Thyroid gland (tissue), 4 donors: ENCODE data around the gene SPDEF.

Source experiments
- CTCF ChIP-seq, 6 experiments: fragments of 200-600 bp in 3 of 6; fragments of 450-650 bp in 3 of 6; sonication (generic) in 3 of 6; IDR thresholded peaks; one replicate each; pipeline ENCODE4 v1.5.1; 2016 to 2019; ENCODE audit warnings: antibody characterized with exemption in 6 of 6, mild to moderate bottlenecking in 2 of 6, inconsistent platforms in 1 of 6, moderate library complexity in 1 of 6
- POLR2A ChIP-seq, 2 donors: fragments of 450-650 bp; IDR thresholded peaks; one replicate each; pipeline ENCODE4 v1.6.1; 2017; ENCODE audit warnings: antibody characterized with exemption in 2 of 2, mild to moderate bottlenecking in 2 of 2, moderate library complexity in 1 of 2

DNA sequence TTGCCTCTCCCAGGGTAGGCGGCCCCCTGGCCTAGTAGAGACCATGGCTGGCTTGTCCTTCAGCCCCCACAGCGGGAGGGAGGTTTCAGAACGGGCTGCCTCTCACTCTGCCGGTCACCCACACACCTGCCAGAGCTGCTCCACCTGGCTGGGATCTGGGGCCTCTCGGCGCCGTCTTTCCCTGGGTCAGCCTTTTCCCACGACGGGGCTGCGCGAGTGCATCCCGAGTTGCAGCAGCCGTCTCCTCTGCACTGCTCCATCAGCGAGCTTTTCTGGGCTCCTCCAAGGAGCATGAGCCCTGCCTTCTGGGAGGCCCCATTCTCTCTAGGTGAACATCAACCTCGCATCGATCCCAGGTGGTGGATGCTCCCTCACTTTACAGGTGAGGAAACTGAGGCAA lies 15.9 kb upstream of the SPDEF start:
- TF ChIP-seq CTCF (IDR thresholded peaks at IDR 0.05): no peak
- no peak for TF ChIP-seq POLR2A (IDR thresholded peaks at IDR 0.05)
